HG03108 (cell line): ENCODE results near the gene PFDN1.

Experiments used
- ATAC-seq: cut with Tn5 transposase; IDR thresholded peaks from one replicate; pipeline ENCODE4 v1.9.1; 2021; ENCODE audit warnings: moderate library complexity; ENCODE audit not compliant: unreplicated experiment

PFDN1 gene

GRCh38 chr5:140298183-140298601 is 4.7 kb downstream of the PFDN1 start:
- no peak for ATAC-seq

- no peak for ATAC-seq
Measured at GRCh38 chr5:140297283-140297682, 5.6 kb downstream of the PFDN1 start.

DNA sequence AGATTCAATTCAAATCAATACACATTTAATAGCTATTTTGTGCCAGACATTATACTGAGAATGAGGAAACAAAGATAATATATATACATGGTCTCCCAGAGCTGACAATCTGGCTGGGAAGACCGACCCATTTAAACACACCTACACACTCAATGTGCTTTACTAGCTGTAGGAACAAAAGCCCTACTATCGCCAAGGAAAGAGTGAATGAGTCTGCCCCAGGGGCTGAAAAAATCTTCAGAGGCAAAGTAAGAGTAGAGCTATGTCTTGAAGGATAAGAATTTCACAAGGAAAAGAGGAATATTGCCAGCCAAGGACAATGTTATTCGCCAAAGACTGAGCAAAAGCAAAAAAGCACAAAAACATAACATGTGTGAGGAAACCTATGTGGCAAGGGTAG is 6.6 kb downstream of the PFDN1 start:
- no peak for ATAC-seq

DNA sequence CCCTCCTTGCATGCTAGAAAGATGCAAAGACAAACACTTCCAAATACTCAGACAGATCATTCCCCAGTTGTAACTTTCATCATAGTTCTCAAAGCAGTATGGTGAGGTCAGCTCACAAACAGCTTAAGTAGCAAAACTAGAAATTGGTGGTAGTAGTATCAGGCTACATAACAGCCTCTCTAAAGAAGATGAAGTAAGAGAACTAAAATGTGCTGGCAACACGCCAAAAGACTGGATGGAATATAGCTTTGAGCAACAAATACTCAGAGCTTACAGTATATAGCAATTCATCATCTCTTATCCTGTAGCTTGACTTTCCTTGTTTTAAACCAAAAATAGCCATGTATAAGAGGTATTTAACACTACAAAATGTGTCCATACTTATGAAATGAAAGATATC is 7.5 kb downstream of the PFDN1 start:
- no peak for ATAC-seq

GRCh38 chr5:140294753-140295152 is 8.1 kb downstream of the PFDN1 start:
- no peak for ATAC-seq

DNA sequence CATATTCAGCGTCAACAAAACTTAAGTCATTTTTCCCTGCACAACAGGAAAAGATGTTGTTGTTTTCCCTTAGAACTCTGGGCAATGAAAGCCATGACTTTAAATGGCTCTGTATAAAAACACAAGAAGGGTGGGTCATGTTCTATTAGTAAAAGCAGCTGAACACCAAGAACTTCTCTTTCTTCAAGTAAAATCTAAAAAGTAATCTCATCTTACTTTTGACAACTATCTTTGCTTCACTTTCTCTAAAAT is 9.1 kb downstream of the PFDN1 start:
- ATAC-seq = no peak

DNA sequence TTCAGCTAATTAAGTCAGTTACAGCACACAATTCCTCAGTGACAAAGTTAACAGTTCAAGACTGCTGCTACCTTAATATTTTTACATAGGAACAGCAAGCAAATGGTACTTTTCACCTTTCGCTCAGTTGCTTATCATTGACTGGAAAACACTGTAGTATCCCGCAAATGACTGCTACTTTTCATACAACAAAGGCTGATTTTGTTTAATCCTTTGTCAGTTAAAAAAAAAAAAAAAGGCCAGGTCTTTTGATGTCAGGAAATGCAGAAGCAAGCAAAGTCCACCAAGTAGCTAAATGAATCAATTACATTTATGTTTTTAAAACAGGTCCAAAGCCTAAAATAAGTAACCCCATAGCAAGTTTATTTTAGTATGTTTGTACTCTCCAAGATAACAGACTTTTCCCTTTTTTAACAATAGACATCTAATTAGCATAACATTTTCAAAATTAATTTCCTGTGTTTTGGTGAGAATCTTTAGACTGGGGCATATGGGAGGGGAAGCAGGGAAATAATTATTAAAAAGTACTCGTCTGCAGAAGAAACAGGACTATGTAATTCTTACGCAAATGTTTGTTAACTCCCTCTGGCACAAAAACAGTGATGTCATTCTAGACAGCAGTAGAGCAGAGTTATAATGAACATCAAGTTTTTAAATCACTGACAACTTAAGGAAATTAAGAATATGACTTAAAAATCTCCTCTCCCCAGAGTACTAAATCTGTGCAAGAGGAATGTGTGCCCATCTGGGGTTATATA is 9.6 kb downstream of the PFDN1 start:
- no peak for ATAC-seq

DNA sequence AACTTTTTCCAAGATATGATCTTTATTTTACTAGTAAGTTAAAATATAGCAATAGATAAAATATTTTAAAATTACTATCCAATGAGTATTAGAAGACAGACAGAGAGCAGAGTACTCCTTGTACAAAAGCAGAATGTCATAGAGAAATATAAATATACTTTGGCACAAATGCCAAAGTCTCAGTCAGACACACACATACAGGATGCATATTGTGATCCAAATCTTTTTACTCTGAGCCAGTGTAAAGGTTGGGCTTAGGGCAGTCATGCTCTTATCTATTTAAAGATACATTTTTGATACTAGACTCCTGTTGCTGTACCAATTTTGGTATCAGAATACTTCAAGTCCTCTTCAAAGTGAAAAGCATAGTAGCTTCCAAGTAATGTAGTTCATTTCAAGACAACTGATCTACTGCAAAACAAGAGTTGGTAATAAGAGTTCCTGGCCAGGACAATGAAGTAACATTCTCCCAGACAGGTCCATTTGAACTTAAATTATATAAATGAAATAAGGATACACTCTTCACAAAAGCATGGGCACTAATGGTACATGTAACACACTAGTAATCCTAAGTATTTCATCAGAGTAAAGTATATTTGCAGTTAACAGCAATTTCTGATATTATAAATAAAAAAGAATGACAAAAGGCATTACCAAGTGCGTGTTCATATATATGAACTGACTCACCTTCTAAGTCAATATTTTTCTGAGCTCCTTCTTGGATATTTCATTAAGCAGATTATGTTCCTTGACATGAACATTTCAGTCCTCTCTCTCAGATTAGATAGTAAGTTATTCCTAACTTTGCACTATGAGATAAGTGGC is 10.5 kb downstream of the PFDN1 start:
- no peak for ATAC-seq

- no peak for ATAC-seq
Measured at GRCh38 chr5:140287801-140288521, 14.9 kb downstream of the PFDN1 start.

DNA sequence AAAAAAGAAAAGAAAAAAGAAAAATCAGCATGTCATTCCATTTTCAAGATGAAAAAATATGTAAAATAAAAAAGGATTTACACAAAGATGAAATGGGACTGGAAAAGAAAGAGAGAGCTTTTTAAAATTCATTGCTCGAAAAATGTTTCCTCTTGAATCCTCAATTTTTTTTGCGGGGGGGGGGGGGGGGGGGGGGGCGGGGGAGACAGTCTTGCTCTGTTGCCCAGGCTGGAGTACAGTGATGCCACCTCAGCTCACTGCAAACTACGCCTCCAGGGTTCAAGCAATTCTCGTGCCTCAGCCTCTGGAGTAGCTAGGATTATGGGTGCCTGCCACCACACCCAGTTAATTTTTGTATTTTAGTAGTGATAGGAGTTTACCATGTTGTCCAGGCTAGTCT is 16.5 kb downstream of the PFDN1 start:
- ATAC-seq = no peak

DNA sequence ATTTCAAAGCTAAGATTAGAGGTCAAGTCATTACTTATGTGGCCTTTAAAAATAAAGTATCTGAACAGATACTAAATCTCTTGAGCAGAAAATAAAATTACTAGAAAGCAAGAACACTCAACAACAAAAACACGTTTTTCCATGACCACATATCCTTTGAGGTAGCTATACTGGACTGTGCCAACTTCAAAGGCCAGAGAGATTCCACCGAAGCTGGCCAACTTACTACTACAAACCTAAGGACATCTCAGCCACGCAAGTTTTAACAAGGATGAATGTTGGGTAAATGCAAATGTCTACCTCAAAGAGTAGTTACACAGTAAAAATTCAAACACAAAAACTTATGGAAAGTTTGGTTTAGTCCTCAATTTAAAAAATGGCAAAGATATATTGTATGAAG is 18.9 kb downstream of the PFDN1 start:
- no peak for ATAC-seq

DNA sequence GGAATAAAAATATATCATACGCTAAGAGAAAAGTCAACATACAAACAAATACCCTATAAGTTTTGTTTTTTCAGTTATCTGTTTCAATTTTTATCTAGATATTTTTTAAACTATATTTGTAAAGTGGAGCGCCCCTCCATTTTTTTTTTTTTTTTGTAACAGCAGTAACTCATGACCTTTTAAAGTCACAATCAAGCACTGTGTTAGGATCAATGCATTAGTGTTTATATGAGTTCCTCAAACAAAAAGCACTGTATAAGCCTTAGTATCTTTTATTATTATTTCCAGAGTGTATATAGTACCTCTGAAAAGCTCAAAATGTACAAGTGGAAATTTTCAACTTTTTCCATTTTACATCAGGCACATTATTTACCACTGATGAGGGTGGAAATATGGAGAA is 20.6 kb downstream of the PFDN1 start:
- ATAC-seq = no peak

GRCh38 chr5:140275837-140276236 is 27.1 kb downstream of the PFDN1 start:
- ATAC-seq = no peak

DNA sequence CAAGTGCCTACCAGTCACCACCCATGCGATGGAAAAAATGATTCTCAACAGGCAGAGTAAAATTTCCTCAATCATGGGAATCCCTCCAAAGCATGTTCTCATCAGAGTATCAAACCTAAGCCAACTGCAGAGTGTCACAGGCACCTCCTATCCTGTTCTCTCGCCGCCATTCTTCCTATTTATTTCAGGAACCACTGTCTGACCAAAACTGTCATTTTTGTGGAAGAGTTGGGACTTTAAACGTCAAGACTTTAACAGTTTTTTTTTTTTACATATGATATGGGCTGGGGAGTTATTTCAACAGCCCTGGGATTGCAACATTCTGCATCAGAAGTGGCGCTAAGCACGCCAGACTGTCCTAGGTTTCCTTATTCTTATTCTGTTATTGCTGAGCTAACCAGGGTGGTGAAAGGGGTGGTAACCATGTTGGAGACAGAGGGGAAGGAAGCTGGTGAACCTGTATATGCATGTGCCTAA is 29.5 kb downstream of the PFDN1 start:
- ATAC-seq = no peak

DNA sequence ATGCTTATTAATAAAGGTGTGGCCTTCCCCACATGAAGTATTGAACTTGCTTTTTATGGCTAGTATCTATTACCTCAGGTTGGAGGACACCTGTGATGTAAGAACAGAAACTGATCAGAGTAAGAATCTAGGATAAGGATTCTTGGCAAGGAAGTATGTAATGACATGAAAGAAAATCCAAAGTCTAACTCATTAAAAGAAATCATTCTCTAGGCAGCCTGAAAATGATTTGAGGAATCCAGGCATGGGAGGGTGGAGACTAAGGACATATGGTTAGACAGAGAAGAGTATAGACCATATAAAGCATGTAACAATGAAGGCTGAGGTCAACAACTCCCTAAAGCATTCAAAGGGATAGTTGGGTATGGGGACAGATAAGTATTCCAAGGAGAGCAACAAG is 32.9 kb downstream of the PFDN1 start:
- no peak for ATAC-seq

GRCh38 chr5:140267559-140268018 is 35.3 kb downstream of the PFDN1 start:
- ATAC-seq = no peak

DNA sequence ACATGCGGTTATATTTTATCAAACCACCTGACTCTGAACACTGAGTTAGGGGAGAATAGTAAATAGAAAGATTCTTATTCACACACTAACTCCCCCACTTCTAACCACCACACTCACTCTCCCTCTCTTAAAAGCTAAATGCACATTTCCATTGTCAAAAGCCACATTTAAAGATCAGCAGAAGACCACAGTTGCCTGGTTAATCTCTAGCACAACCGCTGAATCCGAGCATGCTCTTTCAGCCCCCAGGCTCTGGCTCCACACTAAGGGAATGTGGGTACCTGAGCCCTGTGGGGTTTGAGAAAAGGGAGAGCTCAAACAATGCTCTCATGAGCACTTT is 35.7 kb downstream of the PFDN1 start:
- no peak for ATAC-seq

DNA sequence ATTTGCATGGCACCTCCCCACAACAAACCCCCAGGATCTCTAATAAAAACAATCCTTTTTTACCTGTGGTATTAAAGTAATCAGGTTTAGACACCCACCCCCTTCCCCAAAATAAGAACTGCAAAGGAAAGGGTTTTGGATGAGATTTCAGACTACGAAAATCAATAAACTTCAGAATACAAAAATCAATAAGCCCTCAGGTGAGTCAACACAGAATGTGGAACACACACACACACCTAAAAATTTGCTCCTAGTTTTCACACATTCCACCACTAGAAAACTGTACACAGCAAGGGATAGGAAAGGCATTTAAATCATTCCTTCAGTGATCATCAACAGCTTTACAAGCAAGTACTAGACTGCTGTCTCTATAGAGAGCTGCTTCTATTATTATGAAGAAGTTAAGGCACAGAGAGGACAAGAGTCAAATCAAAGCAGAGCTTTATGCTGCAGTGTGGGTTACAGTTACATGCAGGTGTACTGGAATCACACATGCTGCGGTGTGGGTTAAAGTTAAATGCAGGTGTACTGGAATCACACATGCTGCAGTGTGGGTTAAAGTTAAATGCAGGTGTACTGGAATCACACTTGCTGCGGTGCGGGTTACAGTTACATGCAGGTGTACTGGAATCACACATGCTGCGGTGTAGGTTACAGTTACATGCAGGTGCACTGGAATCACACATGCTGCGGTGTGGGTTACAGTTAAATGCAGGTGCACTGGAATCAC is 36.3 kb downstream of the PFDN1 start:
- ATAC-seq = no peak

DNA sequence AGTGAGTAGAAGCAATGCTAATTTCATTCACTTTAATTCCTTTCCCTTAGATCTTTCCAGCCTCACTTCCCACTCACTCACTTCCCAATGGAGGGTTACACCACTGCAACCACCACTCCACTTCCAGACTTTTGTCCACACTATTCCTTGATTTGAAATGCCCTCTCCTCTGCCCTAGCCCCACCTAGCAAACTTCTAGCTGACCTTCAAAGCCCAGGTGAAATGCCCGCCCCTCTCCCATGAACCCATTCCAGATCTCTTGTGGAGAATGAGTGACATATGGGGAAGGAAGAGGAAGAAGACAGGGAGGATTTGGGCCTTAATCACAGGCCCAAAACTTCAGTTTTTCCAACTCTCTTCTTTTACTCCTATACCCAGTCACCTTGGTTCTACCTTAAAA is 37.1 kb downstream of the PFDN1 start:
- no peak for ATAC-seq

DNA sequence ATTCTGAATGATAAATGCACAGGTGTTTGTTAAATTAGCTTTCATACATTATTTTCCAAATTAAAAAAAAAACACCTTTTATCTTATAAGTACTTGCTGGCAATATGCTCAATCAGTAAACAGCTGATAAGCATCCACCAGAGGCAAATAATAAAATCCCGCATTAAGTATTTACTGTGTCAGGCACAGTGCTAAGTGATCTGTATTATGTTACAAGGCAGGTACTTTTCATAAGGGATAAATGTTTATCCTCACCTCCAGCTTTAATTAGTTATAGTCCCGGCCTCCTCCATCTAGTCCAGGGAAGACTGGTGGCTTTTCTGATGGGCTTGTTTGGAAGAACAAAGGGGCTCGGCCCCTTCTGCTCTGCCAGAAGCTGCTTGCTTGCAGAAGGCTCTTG is 40.1 kb downstream of the PFDN1 start:
- no peak for ATAC-seq

DNA sequence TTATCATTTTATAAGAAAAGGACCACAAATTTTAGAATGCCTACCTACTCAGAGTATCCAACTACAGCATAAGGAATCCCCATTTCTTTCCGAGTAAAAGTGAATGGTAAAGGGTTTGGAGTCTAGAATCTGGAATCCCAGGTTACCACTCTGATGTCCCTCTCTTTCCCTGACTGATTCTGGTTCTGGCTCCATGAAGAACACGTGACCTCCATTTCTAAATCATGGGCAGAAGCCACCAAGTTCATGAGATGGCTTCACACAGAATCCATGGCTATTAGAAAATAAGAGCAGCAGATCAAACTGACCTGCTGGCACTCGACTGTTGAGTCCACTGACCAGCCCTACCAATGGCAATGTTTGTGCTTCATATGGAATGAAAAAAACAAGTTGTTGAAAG is 40.7 kb downstream of the PFDN1 start:
- no peak for ATAC-seq
